Measurements from ENCODE around the gene PNPLA7.

PNPLA7 gene

GRCh38 chr9:137492464-137493363 is 57.5 kb downstream of the PNPLA7 start:
- peak; percentile 26 for DNase-seq

GRCh38 chr9:137491735-137492432 is 58.3 kb downstream of the PNPLA7 start:
- no peak for DNase-seq

GRCh38 chr9:137490532-137491186 is 59.5 kb downstream of the PNPLA7 start:
- no peak for DNase-seq

GRCh38 chr9:137488906-137489305 is 61.3 kb downstream of the PNPLA7 start:
- no peak for DNase-seq

GRCh38 chr9:137488327-137488653 is 61.9 kb downstream of the PNPLA7 start:
- no peak for DNase-seq

GRCh38 chr9:137487454-137488326 is 62.5 kb downstream of the PNPLA7 start:
- no peak for DNase-seq

GRCh38 chr9:137486545-137487453 is 63.4 kb downstream of the PNPLA7 start:
- DNase-seq, result no peak

- DNase-seq, result no peak
Measured at GRCh38 chr9:137486141-137486490, 64.1 kb downstream of the PNPLA7 start.

- DNase-seq, result no peak
Measured at GRCh38 chr9:137485343-137486140, 64.7 kb downstream of the PNPLA7 start.

GRCh38 chr9:137484551-137485315 is 65.5 kb downstream of the PNPLA7 start:
- DNase-seq, result no peak

- DNase-seq, result no peak
Measured at GRCh38 chr9:137482094-137482781, 68.0 kb downstream of the PNPLA7 start.

GRCh38 chr9:137480686-137481683 is 69.2 kb downstream of the PNPLA7 start:
- no peak for DNase-seq

GRCh38 chr9:137479892-137480685 is 70.1 kb downstream of the PNPLA7 start:
- DNase-seq, result no peak

GRCh38 chr9:137478962-137479861 is 71.0 kb downstream of the PNPLA7 start:
- DNase-seq, result no peak

GRCh38 chr9:137478613-137478961 is 71.6 kb downstream of the PNPLA7 start:
- no peak for DNase-seq
